Cardiac fibroblast (primary cell): ENCODE results near the gene MN1.

Experiments
- DNase-seq, 2 donors: peaks; one replicate each; pipeline versions ENCODE4 v3.0.0 to v3.0.0-alpha.2; 2010; ENCODE audit warnings: low read depth in 2 of 2
- H3K4me3 ChIP-seq, 2 donors: replicated peaks in 1 of 2; 1 replicate in 1 of 2; 2 replicates in 1 of 2; pipeline ENCODE4 v1.5.1; 2011; ENCODE audit warnings: low read depth in 2 of 2, low read length in 2 of 2, mild to moderate bottlenecking in 2 of 2, moderate library complexity in 1 of 2
- CTCF ChIP-seq: IDR thresholded peaks from one replicate; pipeline ENCODE4 v1.5.1; 2011; ENCODE audit warnings: low read depth, mild to moderate bottlenecking, low read length, inconsistent platforms

Gene MN1

GRCh38 chr22:27772081-27772983, 29.2 kb downstream of the MN1 start:
- no peak overlapping the region for H3K4me3 ChIP-seq
- DNase-seq = no peak
- TF ChIP-seq CTCF = no peak

- DNase-seq = no peak
- TF ChIP-seq CTCF = no peak
- H3K4me3 ChIP-seq = no peak overlapping the region
Observed at GRCh38 chr22:27771637-27772036, 29.9 kb downstream of the MN1 start.

- TF ChIP-seq CTCF = no peak
- H3K4me3 ChIP-seq = no peak overlapping the region
- no peak for DNase-seq
Observed at GRCh38 chr22:27769012-27769411, 32.5 kb downstream of the MN1 start.

- H3K4me3 ChIP-seq = no peak overlapping the region
- no peak for DNase-seq
- no peak for TF ChIP-seq CTCF
Observed at GRCh38 chr22:27768027-27768653, 33.4 kb downstream of the MN1 start.

- no peak for TF ChIP-seq CTCF
- no peak overlapping the region for H3K4me3 ChIP-seq
- DNase-seq = no peak
Observed at GRCh38 chr22:27766679-27767078, 34.9 kb downstream of the MN1 start.

GRCh38 chr22:27765706-27766291, 35.8 kb downstream of the MN1 start:
- no peak for DNase-seq
- no peak overlapping the region for H3K4me3 ChIP-seq
- no peak for TF ChIP-seq CTCF
